HG03565 (cell line): ENCODE results near the gene BLTP3B.

Source experiments
- ATAC-seq: cut with Tn5 transposase; IDR thresholded peaks from one replicate; pipeline ENCODE4 v1.9.1; 2021; ENCODE audit warnings: mild to moderate bottlenecking, moderate library complexity; ENCODE audit not compliant: unreplicated experiment

Gene BLTP3B

DNA sequence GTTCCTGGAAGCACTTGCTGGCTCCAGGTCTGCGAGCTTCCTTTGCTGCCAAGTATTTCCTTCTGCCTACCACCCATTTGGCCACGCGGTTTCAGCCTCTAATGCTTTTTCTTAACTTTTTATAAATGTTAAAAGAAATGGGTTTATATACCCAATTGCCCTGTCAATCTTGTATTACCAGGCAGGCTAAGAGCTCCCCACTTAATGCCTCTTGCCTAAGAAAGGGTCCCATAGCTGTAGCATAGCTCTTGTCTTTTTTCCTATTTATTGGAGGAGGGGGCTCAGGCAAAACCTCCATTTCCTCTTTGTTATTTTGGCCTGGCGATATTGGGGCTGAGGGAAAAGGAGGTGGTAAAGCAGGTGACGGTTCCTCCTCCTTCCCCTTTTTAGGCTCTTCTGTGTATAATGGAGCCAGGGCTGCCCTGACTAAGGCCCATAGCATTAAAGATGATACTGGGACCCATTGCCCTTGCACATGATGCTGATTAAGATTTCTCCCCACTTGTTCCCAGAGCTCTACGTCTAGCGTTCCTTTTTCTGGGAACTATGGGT, 21.6 kb upstream of the BLTP3B start:
- ATAC-seq = no peak

DNA sequence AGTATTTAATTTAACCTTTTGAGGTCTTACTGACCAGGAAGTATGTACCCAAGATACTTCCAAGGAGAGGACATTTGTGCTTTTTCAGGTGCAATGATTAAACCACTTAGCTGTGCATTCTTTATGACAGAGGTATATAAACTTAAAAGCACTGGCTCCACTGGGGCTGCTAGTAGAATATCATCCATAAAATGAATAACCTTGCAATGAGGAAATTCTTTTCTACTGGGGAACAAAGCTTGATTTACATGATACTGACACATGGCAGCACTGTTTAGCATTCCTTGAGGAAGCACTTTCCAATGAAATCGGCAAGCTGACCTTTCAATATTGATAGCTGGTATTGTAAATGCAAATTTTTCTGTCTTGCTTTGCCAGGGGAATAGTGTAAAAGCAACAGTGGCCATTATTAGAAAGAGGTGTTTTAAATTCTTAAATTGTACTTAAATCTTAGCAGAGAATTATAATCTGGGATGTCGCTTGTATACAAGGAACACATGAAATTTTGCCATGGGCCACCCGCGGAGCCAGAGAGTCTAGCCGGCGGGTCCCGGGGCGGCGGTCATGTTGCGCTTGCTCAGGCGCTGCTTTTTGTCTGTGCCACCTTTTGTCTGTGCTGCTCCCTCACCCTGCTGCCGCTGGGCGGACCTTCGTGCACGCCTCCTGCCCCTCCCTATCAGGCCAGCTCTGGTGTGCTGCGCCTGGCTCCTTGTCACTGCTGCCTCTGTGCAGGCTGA, 20.9 kb upstream of the BLTP3B start:
- ATAC-seq = peak; percentile 99

DNA sequence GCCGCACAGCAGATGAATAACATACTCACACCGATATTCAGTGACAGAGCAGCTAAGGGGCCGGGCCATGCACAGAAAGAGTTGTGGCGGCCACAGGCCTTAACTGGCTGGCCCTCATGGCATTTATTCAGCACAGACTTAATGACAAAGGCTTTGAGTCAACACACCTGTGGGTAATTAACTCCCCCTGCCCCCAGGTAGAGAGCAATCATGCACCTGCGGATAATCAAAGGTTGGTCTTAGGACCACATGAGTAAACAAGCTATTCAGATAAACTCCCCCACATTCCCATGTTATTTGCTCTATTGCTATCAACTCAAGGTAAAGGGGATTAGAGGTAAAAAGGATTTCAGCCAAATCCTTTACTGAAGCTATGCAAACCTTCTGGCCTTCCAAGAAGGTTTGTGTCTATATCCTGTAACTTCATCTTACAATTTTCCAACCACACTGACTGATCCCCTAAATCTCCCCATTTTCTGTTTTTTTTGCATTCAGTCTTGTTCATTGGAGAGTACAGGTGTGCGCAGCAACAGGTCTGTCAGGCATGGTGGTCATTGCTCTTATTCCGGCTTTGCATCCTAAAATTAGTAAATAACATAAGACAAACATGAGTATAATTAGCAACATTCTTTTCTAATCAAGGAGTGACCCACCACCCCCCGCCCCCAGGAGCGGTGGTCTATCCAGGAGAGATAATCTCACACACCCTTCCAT, 16.9 kb upstream of the BLTP3B start:
- ATAC-seq = no peak

DNA sequence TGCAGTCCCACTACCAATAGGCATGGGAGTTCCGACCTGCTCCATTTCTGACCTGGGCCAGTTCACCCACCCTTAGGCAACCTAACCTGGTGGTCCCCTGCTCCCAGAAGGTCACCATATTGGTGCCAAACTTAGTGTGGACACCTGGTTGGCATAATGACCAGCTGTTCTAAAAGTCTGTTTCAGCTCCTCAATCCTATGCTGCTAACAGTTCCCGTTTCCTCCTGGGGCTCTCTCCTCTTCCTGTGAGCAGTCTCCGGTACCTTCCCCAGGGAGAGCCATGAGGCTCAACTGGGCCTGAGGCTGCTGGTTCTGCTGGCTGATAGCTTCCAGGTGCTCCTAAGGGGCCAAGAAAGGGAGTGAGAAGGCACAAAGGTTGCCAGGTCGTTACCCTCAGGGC, 15.9 kb upstream of the BLTP3B start:
- no peak for ATAC-seq

DNA sequence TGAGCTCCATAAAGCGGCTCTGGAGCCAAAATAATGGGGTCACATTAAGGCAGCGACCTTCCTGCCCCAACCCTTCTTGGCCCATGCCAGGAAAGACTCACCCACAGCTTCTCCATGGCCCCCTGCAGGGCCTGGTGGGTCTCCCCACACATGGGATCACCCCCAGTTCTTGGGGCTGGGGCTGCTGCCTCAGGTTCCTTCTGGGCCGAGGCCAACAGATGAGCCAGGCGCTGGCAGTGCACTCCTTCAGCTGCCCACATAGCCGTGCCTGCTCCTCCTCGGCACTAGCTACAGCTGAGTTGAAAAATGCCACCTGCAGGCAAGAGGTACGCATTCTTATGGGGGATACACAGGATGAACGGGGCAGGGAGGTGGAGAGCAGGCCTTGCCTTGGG, 14.8 kb upstream of the BLTP3B start:
- ATAC-seq = no peak

DNA sequence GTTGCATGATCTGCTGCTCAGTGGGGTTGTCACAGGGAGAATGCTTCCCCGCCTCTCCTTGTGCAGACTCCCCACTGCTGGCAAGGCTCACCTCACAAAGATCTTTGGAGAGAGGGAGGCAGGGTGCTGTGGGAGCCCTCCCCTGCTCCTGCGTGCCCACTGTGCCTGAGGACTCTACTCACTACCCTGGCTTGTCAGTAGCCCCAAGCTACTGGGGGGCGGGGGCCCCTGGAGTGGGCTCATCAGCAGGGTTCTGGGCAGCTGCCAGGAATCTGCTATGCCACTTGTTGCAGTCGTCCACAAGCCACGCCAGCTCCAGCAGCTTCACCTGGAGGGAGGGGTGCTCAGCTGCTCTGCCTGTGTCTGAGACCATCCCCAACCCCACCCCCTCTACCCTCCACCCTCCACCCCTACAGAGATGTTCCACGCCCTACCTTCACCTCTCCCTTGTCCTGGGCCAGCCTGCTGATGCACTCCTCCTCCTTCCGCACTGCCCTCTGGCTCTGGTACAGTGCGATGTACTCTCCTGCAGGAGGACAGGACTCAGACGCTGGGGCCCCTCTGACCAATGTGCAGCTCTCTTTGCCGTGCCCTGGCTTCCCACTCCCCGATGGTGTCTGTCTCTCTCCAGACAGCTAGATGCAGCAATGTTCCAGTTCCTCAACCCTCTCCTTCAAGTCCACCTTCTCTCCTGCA, 14.2 kb upstream of the BLTP3B start:
- no peak for ATAC-seq

DNA sequence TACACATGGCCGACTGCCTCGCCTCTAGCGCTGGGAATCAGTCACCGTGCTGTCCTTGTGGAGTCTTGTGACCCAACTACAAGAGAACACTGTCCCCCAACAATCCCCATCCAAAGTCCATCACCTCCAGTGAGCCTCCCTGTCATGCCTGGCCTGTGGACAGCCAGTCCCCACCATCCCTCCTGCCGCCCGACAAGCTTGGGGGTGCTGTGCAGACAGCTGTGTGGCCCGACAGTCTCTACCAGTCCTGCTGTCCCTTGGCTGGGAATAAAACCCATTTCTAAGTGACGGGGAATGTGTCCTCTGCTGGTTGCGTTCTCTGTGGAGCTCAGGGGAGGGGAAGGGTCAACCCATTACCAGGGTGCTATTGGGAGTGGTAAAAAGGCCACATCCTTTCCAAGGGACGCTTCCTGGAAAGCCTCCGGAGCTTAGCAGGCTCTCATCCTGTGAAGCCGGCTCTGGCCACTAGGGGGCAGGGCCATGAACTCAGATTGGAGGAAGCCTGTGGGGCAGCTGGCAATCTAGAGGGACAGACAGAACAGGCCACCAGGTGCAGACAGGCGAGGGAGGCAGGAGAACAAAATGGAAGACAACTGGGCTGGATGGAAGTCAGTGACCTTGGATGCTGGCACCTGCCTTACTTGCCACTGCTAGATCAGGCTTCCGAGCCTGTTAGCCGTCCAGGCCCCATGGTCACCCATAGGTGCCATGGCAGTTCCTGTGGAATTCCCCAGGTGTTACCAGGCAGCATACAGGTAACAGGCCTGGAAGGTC, 12.0 kb upstream of the BLTP3B start:
- peak; percentile 81 for ATAC-seq

DNA sequence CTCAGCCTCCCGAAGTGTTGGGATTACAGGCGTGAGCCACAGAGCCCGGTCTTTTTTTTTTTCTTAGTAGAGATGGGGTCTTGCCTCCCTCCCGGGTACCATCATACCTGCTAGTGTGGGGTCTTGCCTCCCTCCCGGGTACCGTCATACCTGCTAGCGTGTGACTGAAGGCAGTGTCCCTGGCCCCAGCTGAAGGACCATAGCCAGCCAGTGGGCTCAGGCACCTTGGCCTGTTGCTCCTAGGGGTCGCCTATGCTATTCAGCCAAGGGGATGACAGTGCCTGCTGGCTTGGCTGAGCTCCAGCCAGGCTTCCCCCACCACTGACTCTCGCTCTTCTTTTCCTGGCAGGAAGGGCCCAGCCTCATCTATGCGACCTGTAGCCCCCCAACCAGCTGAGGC, 10.5 kb upstream of the BLTP3B start:
- no peak for ATAC-seq

DNA sequence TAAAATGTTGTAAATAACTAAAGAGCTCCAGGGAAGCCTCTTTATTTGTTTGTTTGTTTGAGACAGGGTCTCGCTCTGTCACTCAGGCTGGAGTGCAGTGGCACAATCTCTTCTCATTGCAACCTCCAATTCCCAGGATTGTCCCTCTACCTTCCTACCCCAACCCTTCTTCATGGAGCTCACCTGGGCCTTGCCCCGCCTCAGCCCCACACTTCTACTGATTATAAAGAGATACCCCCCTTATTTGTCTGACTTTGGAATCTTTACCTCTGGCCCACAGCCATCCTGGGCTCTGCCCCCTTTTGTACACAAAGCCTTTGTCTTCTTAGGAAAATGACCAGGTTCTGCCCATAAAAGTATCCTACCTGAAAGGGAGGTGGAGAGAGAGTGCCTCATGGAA, 9.1 kb upstream of the BLTP3B start:
- ATAC-seq = no peak

DNA sequence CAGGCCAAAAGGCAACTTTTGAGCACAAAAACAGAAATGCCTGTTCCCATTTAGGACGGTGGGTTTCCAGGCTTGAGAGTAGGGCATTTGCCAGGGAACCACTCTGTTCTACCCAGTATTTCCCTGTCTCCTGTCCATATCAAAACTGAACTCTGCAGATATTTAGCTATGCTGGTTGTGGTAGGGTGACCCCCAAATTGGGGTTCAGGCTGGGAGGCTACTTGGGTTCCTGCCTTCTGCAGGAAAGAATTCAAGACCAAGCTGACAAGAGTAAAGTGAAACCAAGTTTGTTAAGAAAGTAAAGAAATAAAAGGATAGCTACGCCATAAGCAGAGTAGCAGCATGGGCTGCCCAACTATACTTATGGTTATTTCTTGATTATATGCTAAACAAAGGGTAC, 3.6 kb upstream of the BLTP3B start:
- no peak for ATAC-seq

DNA sequence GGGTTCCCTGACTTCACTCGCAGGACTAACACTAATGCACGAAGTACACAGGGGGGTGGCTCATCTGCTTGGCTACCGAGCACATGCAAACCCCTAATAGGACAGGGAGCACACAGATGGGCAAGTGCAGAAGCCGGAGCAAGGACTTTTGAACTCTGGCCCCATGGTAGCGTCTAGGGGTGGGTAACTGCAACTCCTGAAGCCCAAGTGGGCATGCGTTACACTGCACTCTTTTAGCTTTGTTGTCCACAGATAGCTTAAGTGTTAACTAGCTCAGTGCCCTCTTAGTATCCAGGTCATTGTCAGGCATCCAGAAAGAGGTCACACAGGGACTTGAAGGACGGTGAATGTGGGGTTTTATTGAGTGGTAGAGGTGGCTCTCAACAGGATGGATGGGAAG, 3.0 kb upstream of the BLTP3B start:
- no peak for ATAC-seq

DNA sequence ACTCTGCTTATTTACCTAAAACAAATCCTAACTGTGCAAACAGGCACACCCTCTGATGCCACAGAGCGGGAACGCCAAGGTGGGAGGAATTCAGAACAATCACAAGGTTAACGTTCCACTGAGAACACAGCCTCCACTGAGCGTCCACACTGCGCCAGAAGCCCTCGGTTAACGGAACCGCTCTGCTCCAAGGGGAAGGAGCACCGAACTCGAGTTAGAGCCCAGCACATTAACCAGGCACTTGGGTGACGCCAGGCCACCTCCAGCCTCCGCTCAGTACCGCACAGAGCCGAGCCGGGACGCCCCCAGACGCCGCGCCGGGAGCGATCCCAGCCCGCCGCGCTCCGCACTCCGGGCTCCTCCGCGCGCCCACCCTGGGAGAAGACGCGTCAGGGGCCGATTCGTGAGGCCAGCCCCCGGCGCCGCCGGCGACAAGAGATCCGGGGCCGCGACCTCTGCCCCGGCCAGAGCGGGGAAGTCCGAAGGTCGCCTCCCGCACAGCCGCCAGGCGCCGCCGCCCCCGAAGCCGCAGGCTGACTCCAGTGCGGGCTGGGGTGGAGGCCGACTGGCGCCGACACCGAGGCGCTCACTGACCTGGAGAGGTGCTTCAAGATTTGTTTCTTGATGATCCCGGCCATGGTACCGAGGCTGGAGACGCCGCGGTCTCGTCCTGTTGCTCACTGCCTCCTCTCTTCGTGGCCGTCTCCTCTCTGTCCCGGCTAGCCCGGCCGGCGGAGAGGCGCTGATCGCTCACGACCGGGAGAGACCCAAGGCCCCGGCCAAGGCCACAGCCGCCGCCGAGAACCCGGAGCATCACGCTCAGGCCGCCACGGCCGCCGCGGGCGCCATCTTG, 450 bp downstream of the BLTP3B start:
- ATAC-seq = peak; percentile 28

DNA sequence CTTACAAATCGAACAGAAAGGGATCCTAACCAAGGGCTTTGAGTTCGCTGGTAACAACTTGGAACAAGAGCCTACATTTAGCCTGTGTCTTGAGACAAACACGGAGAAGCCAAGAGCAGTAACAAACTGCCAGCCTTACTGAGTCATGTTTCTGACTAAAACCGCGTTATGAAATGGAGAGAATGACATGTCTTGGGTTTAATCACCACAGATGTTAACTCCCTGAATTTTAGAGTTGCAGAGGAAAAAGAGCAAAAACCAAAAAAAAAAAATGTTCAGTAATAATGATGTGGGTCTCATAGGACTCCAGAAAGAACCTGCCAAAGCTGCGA, 1.0 kb downstream of the BLTP3B start:
- peak; percentile 22 for ATAC-seq

DNA sequence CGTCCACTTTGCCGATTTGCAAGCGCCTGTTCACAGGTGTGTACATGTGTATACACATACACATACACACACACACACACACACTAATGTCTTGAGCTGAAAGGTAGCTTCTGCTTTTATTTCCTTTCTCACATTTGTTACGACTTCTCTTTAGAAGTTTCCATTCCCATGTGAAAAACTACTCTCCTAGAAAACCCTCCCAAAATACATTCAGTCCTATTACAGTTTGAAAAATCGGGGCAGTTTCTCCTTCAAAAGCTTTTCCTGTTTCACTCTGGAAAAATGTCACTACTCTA, 3.9 kb downstream of the BLTP3B start:
- ATAC-seq = no peak

DNA sequence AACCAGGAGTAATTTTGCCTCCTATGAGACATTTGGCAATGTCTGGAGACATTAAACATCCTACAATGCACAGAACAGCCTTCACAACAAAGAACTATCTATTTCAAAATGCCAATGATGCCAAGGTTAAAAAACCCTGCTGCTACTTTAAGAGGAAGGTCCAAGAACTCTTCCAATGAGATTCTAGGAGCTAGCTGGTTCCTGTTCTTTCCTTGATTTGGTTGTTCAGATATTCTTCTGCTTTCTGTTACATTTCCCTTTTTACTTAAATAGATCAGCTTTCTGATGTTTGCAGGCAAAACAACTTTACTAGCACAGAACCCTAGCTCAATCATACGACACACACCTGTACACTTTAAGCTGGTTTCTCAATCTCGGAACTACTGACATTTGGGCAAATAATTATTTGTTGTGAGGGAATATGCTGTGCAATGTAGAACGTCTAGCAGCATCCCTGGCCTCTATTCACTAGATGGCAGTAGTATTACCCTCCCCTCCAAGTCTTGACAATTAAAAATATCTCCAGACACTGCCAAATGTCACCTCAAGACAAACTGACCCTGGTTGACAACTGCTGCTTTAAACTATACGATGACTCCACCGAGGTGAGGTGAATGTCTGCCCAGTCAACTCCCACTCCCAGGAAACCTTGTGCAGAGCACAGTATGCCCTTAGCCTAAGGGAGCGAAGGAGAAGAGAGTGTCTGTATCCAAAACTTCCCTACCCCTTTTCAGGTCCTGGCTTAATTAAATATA, 4.4 kb downstream of the BLTP3B start:
- peak; percentile 26 for ATAC-seq

DNA sequence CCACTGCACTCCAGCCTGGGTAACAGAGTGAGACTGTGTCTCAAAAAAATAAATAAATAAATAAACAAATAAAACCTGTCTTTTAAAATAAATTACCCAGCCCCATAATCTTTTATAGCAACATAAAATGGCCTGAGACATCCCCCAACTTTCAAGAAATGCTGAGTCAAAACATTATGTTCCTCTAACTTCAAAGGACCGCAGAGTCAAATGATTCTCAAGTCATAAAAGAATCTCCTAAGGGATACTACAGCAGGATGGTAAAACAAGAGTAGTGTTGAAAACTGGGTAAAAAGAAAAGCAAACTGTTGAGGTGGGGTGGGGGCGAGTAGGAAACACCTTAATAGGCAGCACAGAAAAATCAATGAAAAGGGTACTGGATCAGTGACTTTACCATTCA, 9.5 kb downstream of the BLTP3B start:
- ATAC-seq = no peak

DNA sequence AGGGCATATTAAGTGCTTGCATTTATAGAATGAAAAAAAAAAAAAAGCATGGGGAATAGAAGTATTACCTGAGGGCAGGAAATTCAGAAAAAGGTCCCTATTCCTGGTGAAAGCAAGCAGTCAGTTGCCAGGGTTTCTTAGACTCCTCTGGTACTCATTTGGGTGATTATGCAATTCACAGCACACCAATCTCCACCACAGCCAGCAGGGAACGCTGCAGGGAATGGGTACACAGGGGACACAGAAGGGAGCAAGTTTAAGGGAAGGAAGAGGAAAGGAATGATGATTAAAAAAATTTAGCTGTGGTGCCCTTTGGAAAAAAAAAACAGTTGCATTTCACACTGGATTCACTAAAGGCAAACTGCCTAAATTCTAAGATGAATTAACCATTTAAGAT, 14.2 kb downstream of the BLTP3B start:
- ATAC-seq = no peak

DNA sequence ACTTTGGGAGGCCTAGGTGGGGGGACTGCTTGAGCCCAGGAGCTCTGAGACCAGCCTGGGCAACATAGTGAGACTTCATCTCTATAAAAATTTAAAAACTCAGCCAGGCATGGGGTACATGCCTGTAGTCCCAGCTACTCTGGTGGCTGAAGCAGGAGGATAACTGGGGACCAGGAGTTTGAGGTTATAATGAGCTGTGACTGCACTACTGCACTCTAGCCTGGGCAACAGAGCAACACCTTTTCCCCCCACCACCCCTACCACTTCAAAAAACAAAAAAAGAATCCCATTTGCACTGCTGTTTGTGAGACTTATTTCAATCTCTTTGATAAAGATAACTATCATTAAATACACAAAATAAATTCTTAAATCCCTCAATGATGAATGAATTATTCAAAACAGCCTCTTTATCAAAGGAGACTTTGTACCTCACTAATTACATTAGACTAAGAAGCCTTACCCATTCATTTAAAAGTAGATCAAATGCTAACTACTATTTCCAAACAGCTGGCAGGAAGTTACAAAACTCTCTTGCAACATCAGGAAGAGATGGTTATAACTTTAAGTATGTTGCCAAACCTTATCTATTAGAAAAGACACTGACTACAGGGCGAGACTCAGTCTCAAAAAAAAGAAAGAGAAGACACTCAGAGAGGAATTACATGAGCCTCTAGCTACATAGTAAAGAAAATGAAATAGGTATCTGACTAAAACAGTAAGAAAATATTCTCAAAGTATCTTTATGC, 14.7 kb downstream of the BLTP3B start:
- ATAC-seq = no peak
